GM19328 (cell line): Measurements from ENCODE around the gene SLC5A7.

Experiments used
- ATAC-seq: cut with Tn5 transposase; IDR thresholded peaks from one replicate; pipeline ENCODE4 v1.9.1; 2021; ENCODE audit warnings: mild to moderate bottlenecking, moderate library complexity; ENCODE audit not compliant: unreplicated experiment

SLC5A7 gene

DNA sequence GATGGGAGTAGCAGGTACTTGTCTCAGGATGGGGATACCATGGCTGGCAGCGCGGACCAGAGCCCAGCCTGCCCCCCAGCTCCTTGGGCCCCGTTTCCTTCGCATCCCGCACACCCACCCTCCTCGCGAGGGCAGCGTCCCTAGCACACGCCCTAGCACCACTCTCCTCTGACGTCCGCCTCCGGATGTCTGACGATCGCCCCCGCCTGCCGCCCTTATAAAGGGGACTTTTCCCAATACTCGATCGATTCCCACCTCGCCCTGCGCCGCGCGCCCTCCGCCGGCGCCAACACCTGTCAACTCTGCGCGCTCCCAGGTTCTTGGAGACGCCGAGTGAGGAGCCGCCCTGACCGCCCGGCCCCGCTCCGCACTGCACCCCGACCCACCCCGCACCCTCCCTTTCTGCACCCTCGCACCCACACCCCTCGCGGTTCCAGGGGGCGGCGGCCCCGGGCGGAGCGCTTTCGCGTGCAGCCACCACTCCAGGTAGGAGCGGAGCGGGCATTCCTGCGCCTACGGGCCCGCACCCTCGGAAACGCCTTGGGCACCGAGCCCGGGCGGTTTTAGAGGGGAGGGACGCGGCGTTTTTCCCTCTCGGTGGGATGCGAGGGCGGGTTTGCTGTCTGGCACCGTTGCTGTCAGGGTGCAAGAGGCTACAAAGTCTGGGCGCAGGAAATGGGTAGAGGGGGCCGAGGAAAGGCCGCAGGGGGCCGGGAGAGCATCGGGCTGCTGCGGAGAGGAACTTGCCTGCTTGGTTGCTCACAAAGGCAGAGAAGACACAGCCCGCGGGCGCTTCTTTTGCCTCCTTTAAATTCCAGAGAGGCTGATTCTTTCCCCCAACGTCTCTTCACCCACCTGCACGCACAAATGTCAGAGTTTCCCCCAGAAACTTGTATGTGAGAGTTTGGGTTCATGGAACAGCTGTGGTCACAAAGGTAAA, at the start of gene SLC5A7:
SLC5A7 (plus strand) TSS at position 247 of the 940 bp plus-strand sequence. CDS start 1,632 bp downstream, outside the sequence.
- ATAC-seq = no peak

DNA sequence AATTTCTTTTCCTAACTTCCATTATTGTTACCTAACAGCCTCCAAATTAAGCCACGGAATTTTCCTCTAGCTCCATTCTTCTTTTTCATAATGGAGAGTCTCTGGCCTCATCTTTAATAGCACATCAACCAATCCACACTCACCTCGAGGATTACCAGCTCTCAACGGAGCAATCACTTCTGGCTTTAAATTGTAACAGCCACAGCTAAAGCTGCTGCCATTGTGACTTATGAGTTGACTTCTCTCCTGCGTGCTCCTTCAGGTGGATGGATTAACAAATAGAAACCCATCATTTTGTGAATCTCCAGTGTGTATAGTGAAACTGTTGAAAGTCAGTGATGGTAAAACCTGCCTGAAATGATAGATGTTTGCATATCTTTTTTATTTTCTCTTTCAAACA, 24.9 kb upstream of the SLC5A7 start:
- ATAC-seq = no peak

DNA sequence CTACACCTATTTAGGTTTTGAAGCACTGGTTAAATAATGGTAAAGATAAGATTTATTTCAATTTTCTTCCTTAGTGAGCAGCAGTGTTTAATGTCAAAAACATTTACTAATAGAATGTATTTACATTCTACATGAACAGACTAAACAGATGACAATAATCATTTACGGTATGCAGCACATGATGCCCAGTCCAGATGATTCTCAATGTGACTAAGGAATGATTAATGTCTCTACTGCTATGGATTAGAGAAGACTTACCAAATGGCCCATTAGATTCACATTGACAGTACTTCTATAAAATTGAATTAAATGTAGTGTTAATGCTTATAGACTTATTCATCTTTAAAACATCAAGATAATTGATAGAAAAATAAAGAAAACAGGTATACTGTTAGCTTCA, 22.1 kb upstream of the SLC5A7 start:
- ATAC-seq = no peak

DNA sequence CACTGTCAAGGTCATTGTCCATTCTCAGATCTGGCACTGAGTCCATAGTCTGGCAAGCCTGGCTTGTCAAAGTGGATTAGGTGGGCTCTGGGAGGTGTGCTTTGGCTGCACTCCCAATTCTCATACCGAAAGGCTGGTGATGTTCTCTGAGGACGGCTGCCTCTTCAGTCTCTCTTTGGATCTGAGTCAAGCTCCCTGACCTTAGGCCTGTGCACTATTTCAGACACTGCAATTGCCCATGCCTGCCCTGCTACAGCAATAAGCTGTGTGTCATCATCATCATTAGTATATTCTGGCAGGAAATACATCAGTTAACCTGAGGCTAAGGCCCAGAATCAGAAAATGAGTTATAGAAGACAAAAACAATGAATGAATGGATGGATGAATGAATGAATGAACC, 1.6 kb upstream of the SLC5A7 start:
- no peak for ATAC-seq

DNA sequence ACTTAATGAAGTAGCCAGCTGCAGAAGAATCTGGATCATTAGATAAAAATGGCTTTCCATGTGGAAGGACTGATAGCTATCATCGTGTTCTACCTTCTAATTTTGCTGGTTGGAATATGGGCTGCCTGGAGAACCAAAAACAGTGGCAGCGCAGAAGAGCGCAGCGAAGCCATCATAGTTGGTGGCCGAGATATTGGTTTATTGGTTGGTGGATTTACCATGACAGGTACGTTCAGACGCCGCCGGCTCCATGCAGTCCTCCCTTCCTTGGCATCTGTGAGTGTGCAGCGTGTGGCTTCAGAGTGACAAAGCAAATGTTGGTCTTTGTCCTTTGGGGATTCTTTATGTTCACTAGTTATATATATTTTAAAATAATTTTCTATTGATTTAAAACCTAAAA, 1.8 kb downstream of the SLC5A7 start:
- ATAC-seq = no peak

DNA sequence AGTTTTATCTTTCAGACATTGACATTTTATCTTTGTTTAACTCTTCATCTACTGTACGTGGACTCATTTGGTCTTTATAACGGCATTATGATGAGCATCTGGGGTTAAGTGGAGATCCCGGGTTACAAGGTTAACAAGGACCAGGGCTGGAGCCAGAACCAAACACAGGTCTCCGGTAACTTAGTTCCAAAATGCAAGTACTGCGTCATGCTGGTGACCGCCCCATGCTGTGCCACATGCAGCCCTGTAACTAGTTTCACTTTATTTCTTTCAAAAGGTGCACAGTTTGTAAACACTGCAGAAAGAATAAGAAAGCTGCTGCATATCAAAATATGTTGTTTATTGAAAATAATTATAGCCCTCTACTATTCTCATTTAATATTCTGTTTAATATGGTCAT, 3.1 kb downstream of the SLC5A7 start:
- no peak for ATAC-seq

DNA sequence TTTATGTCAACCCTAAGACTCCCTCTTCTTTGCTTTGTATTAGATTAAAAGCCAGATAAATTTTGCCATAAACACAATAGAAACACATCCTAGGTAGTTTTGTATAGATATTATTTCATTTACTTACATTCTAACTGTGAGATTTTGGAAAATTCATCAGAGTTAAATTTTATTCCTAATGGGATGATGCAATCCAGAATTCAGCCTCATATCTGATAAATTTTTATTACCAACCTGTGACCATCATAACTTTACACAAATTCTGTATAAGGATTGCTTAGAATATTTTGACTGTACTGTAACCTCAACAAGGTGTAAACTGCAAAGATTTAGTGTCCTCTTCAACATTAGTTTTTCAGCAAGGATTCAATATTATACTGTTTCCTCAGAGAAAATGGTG, 4.4 kb downstream of the SLC5A7 start:
- no peak for ATAC-seq

DNA sequence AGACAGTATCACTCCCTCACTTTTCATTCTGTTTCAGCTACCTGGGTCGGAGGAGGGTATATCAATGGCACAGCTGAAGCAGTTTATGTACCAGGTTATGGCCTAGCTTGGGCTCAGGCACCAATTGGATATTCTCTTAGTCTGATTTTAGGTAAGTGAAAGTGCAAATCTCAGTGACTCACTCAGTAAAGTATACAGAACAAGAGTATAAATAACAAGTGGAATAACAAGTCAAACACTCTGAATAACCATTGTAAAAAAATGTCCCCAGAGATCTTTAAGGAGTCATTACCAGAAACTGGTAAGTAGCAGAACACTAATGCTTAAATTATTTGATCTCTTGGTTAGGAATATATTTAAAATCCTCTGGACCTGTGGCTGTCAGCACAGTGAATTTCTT, 5.7 kb downstream of the SLC5A7 start:
- no peak for ATAC-seq

DNA sequence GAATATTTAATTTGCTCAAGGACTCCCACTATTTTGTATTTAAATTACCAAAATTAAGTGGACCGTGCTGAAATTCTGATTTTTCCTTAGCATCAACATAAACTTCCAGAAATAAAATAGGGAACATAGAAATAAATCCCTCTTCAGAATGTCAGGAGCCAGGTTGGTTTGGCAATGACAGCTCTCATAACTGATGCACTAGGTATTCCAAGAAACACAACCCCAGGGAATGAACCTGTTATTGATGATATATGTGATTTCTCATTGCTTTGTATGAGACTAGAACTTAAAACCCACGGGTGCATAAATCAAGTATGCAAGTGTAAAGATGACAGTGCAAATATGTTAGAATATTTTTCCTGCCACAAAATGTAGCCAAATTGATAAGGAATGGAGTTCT, 12.8 kb downstream of the SLC5A7 start:
- no peak for ATAC-seq

DNA sequence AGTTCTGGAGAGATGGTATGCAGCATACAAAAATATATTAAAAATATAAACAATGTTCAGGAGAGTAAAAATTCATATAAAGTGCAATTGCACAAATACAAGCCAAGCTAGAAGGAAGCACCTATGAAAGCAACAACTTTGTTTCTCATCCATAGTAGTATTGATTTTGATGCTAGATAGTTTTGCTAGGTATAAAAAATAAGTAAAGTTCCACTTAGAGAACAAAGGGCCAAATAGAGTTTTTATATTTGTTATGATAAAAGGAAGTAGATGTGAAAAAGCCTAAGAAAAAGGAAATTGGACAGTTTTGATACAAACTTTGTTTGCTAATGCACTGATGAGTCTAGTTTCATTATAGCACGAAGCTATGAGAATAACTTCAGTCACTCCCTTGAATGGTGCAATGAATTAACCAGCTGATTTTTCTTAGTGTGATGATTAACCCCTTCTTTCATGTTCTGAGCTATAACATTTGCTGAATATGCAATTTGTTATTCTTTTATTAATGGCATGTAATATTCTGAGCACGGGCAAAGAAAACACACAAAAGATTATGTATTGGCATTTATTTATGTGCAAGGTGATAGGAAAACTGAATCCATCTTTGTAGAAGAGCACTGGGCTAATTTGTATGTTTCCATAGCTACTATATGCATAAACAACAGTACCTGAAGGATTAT, 24.7 kb downstream of the SLC5A7 start:
- ATAC-seq = no peak

DNA sequence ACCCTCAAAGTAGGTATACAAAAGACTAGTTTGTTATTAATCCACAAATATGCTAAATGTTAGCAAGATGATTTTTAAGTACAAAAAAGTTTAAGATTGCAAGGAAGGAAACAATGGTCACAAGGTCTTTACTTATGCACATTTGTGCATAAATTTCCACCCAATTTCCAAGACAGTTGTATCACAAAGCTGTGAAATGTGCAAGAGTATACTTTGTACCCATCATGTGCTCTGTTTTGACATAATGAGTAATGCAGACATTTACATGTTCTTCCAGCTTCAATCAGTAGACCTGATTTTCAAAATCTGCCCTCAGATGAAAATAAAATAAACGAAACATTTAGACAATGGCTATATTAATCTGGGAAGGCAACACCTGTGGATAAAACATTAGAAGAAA, 27.0 kb downstream of the SLC5A7 start:
- no peak for ATAC-seq

DNA sequence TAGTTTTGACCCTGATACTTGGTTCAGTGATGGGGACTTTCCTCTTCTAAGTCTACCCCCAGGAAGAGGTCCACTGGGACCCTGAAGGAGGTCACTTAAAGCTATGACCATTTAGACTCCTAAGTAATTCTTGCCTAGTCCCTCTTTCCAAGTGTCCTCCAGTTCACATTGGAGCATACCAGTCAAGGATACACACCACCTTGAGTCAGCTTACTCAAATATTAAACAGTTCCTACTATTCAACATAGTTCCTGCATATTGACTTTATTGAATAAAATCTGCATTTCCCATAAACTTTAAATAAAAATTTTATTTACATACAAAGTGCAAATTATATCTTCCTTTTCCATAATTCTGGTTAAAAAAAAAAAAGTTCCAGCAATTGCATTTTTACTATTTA, 36.3 kb downstream of the SLC5A7 start:
- no peak for ATAC-seq

DNA sequence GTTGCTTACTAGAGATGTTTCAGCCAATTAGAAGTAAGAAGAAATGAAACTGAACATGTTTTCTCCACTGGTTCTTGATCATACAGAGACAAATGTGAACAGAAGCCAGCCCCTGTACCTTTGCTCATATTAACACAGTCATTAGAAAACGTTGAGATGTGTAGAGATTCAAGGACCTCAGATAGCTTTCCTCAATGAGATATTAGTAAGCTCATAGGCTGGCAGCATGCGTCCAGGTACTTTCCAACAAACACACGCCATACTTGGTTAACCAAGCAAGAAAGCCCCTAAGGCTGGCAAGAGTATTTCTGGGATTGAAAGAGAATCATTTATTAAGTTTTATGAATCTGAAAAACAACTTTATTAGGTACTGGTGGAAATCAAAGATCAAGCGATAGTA, 37.5 kb downstream of the SLC5A7 start:
- no peak for ATAC-seq

DNA sequence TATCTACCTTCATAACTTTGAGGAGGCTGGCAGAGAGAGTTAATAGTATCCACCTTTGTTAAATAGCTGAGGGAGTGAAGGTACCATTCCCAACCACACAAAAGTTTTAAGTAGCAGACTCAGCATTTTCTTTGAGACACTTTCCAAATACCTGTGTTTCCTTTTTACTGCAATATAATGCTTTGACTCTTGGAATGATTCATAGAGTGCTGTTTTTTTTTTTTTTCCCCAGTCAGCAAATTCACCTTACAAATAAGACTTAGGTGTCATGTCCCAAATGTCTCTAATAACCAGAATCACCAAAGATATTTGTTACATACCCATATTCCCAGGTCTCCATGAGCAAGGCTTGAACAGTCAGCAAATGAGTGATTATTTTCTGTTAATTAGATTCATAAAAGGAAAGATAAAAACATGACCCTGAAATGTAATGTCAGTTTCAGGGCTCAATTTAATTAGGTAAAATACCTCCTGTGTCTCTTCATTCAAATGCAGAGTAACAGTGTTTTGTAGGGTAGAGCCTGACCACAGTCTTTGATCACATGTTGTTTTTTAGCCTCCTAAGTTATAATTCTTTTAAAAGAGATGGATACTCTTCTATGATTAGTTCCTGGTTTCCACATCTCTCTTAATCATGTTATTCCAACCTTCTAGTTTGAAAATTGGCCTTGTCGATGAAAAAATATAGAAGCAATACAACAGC, 39.9 kb downstream of the SLC5A7 start:
- ATAC-seq = no peak

DNA sequence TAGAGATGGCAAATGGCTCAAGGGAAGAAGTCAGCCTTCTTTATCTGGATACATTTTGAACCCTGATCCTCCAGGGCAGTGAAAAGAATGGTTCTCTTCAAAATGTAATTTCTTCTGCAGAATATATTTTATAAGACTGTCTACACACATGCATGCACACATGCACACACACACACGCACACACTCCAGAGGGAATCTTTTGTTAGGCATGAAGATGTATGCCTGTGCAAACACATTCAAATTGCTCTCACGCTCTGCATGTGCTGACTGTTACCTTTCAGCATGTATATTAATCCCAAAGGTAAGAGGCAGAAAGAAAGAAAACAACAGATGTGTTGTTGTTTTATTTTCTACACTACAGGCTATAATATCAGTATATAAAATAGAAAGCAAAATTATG, 43.2 kb downstream of the SLC5A7 start:
- no peak for ATAC-seq

DNA sequence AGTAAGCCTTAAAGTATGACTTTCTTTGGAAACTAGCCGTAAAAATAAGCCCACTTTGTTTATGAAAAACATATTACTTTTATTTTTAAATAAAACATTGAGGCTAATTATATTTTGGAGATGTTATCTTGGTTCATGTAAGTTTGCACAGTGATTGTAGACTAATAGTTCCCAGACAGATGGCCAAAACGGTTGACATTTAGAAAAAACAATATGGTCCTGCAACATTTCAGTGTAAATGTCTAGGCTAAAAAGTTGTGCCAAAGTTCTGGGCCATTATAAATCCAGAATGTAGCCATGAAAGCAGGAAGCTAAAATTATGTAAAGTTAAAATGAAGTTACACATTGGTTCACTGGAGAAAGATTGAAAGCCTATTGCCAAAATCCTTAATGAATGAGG, 43.6 kb downstream of the SLC5A7 start:
- no peak for ATAC-seq

DNA sequence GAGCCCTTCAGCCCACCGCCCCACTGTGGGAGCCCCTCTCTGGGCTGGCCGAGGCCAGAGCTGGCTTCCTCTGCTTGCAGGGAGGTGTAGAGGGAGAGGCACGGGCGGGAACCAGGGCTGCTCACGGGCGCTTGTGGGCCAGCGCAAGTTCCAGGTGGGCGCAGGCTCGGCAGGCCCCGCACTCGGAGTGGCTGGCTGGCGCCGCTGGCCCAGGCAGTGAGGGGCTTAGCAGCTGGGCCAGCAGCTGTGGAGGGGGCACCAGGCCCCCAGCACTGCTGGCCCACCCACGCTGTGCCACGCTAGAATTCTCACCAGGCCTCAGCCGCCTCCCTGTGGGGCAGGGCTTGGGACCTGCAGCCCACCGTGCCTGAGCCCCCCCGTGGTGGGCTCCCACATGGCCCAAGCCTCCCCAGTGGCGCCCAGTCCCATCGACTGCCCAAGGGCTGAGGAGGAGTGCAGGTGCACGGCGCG, 45.2 kb downstream of the SLC5A7 start:
- ATAC-seq = no peak

DNA sequence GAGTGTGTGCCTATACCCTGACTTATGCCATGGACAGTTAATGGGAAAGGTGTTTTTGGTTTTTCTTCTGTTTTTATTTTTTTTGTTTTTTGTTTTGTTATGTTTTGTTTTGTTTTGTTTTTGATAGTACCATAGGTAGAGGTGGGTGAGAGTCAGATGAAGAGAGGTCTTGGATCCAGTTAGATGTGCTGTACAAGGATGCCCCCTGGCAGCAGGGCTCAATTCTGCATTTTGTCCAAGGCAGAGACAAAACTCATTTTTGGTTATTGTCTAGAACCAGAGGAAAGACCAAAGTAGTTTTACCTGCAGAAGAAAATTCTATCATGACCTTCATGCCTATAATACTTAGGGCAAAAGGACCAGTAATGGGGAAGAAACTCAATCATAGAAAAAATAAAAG, 48.5 kb downstream of the SLC5A7 start:
- ATAC-seq = no peak

DNA sequence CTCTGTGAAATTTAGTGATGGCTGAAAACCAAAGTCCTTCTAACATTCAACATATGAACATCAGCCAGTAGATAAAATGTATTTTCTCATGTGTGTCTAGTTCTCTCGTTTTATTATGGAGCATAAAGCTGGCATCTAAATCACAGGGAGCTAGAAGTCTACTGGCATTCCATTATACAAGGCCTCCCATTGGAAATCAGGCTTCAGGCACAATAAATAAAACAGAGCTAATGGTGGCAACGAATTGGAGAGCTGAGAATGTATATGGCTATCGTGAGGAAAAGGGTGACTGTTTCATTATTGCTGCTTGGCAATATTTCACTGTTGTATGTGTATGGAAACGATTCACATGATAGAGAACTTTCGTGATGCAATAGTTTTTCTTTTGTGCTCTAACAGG, 62.4 kb downstream of the SLC5A7 start:
- ATAC-seq = no peak

DNA sequence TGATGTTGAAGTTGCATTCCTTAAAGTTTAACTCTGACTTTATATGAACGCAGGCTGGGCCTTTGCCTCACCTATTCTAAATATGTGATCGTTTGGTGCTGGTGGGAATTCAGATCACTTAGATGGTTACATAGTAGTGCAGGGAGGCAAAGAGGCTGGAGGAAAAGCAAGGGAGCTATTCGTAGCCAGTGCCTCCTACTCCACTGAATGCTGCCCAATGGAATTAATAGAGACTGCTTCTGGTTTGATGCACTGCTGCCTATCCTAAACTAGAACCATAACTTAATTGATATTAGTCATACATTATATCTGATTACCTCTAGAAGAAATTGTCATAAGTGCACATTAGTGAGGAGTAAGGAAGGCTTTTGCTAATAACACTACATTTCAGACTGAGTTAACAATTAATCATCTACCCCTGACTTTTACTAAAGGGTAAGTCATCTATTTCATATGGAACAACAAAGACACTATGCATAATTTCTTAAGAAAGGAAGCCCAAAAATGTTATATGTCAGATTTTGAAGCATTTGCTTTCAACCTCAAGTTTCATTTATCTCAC, 72.3 kb downstream of the SLC5A7 start:
- ATAC-seq = no peak

DNA sequence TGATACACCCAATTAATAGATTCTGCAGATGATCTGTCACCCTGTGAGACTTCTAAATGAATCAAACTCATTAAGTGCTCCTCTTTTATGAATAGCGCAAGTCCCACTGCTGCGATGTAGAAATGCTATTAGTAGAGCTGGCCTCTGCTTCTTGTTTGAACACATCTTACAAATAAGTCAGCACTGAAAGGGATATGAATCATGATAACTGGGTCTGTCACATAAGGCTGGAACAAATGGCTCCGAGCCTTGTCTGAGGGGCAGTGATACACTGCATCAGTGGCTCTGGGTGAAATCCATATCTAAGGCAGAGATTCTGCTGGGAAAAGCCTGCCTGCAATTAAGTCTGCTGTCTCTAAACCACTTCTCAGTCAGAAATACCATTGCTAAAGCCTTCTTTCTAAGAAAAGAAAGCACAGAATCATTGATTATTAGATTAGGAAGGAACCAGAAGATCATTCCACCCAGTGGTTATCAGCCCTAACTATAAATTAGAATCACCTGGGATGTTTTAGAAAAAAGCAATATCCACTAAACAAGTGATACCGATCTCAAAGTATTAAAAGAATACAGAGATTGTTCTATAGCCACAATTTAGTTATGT, 75.2 kb downstream of the SLC5A7 start:
- no peak for ATAC-seq
